ENCODE measurements around the gene C11orf98.
"Not testable (repeated sequence)": the region's sequence is repeated elsewhere in the genome, so short reads cannot be mapped to it uniquely, and the experiment has no call there.

Gene C11orf98

GRCh38 chr11:62702246-62702645, 37.2 kb upstream of the C11orf98 start:
- no peak overlapping the region for H3K4me3 ChIP-seq (ENCODE audit: control insufficient read depth, low read depth, low read length)
- peak; percentile 68 for DNase-seq (ENCODE audit: low read depth)
- TF ChIP-seq, protein P1, sequence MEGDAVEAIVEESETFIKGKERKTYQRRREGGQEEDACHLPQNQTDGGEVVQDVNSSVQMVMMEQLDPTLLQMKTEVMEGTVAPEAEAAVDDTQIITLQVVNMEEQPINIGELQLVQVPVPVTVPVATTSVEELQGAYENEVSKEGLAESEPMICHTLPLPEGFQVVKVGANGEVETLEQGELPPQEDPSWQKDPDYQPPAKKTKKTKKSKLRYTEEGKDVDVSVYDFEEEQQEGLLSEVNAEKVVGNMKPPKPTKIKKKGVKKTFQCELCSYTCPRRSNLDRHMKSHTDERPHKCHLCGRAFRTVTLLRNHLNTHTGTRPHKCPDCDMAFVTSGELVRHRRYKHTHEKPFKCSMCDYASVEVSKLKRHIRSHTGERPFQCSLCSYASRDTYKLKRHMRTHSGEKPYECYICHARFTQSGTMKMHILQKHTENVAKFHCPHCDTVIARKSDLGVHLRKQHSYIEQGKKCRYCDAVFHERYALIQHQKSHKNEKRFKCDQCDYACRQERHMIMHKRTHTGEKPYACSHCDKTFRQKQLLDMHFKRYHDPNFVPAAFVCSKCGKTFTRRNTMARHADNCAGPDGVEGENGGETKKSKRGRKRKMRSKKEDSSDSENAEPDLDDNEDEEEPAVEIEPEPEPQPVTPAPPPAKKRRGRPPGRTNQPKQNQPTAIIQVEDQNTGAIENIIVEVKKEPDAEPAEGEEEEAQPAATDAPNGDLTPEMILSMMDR (conservative IDR thresholded peaks at IDR 0.05; ENCODE audit: control insufficient read depth, insufficient read depth, low read depth, low read length) = no peak

- peak; percentile 92 for DNase-seq (ENCODE audit: low read depth)
- TF ChIP-seq, protein P1 (conservative IDR thresholded peaks at IDR 0.05; ENCODE audit: control insufficient read depth, insufficient read depth, low read depth, low read length) = peak; percentile 93
- H3K4me3 ChIP-seq (ENCODE audit: control insufficient read depth, low read depth, low read length) = no peak overlapping the region
These were observed 29.6 kb upstream of the C11orf98 start for GRCh38 chr11:62694455-62695167.

- DNase-seq (ENCODE audit: low read depth); H3K4me3 ChIP-seq (ENCODE audit: control insufficient read depth, low read depth, low read length): not testable (repeated sequence)
These were observed 28.6 kb upstream of the C11orf98 start for GRCh38 chr11:62693624-62694023.

DNA sequence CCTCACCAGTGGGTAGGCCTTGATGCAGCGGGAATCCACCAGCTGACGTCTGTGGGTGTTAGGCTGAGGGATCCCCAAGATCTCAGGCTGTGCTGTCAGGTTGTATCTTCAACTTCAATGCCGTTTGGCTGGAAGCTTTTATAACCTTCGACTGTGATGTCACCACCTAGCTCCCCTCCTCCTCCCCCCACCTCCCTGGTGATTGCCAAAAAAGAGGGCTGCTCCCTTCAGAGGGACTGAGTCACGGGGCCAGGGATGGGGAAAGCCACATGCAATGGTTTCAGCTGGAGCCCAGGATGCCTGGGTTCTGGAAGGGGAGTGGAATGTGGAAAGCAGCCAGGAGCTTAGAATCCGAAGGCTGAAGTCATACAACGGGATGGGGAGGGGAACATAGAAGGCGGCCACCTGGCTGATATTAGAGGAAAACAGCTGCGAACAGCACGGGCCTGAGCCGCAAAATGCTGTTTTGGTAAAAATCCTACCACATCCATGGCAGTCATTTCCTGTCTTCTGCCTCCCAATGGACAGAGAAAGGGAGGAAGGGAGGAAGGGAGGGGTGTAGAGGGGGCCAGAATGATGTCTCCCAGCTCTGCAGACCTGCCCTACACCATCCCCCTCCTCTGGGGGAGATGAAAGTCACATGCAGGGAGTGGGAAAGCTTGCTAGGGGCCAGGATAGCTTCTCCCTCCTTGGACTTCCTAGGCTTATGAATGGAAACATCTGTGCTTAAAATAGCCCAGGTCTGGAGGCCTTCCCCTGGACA, 24.6 kb upstream of the C11orf98 start, which contains the start of gene LRRN4CL:
LRRN4CL (minus strand) TSS at position 110 of the 763 bp plus-strand sequence. CDS start 1,022 bp downstream, outside the sequence.
- peak; percentile 97 for DNase-seq (ENCODE audit: low read depth)
- peak within 1 kb of the TSS; percentile 45 for H3K4me3 ChIP-seq (ENCODE audit: control insufficient read depth, low read depth, low read length)
- TF ChIP-seq, protein P1 (conservative IDR thresholded peaks at IDR 0.05; ENCODE audit: control insufficient read depth, insufficient read depth, low read depth, low read length) = no peak

DNA sequence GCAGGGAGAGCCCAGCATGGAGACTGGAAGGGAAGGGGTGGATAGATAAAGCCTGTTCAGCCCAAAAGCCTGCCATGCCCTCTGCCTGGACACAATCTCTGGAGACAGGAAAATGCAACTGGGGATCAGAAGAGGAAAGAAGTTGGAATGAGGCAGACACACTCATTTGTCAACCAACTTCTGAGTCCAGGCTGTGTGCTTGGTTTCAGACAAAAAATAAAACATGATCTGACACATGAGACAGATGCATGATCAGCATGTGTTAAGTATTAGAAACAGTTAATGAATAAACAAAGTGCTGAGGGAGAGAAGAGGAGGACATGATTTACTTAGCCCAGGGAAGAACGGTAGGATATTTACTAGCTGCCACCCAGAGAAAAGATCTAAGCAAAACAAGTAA, 23.5 kb upstream of the C11orf98 start:
- DNase-seq (ENCODE audit: low read depth) = peak; percentile 30
- TF ChIP-seq, protein P1 (conservative IDR thresholded peaks at IDR 0.05; ENCODE audit: control insufficient read depth, insufficient read depth, low read depth, low read length) = no peak
- H3K4me3 ChIP-seq (ENCODE audit: control insufficient read depth, low read depth, low read length) = peak overlapping the region; percentile 45

DNA sequence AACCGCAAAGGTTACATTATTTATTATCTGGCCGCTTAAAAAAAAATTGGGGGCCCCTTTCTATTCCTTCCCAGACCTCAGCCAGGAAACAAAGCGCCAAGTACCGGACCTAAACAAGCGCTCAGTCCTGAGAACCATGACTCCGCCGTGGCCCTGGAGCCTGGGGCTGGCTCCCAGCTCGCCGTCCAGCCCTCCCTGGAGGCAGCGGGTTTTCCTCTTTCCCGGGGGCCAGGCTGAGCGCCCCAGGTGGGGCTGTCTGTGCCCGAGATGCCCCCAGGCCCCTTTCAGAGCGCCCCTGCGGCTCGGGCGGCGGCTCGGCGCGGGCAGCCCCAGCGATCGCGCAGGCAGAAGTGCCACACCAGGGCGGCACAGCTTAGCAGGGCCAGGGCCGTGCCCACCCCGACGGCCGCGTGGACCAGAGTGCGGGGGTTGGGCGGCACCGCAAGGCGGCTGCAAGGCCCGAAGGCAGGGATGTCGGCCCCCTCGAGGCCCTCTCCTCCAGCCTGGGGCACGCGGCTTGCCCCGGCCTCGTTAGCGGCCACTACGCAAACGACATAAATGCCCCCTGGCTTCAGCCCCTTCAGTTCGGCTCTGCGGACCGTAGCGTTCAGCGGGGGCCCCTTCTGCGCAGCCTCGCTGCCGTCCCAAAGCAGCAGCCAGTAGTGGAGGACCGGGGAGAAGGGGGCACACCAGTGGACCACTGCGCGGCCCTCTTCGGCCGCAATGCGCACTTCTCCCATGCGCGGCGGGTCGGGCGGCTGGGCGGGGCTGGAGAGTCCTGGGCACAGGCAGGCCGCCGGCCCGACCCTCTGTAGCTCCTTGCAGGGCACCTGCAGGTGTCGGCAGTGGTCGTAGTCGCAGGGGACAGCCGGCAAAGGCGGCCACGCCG, 22.7 kb upstream of the C11orf98 start:
- TF ChIP-seq, protein P1 (conservative IDR thresholded peaks at IDR 0.05; ENCODE audit: control insufficient read depth, insufficient read depth, low read depth, low read length) = no peak
- DNase-seq (ENCODE audit: low read depth) = no peak
- peak overlapping the region; percentile 45 for H3K4me3 ChIP-seq (ENCODE audit: control insufficient read depth, low read depth, low read length)
